Right lobe of liver (tissue), 6 donors: ENCODE measurements around the gene EXOSC1. TPM values are rescaled to one million over a fixed set of nuclear protein-coding genes. Genes with fewer than 3 reads are reported as not detected.
"Not testable (repeated sequence)": the region's sequence is repeated elsewhere in the genome, so short reads cannot be mapped to it uniquely, and the experiment has no call there.

Source experiments
- ATAC-seq, 4 donors: fragments of 200-7000 bp; cut with Tn5 transposase; one replicate each; pipeline ENCODE4 v1.9.1; 2020; ENCODE audit warnings: mild to moderate bottlenecking in 4 of 4, moderate library complexity in 4 of 4
- DNase-seq, 3 donors: peaks; one replicate each; pipeline ENCODE4 v3.0.0-alpha.2; 2020
- H3K27ac ChIP-seq, 3 donors: fragments of 200-600 bp; one replicate each; pipeline ENCODE4 v1.8.0; 2022
- H3K27me3 ChIP-seq, 2 donors: fragments of 200-600 bp; one replicate each; pipeline ENCODE4 v1.8.0; 2022
- H3K36me3 ChIP-seq, 4 donors: fragments of 200-600 bp; sonication (generic) in 1 of 4; one replicate each; pipeline versions ENCODE4 v1.5.1 to v1.8.0; 2017 to 2022; ENCODE audit warnings: control low read depth in 1 of 4
- H3K4me1 ChIP-seq, 4 donors: fragments of 200-600 bp; sonication (generic) in 1 of 4; one replicate each; pipeline versions ENCODE4 v1.5.1 to v1.8.0; 2017 to 2022; ENCODE audit warnings: control low read depth in 1 of 4
- H3K4me3 ChIP-seq, 3 donors: fragments of 200-600 bp; one replicate each; pipeline ENCODE4 v1.8.0; 2022
- H3K9me3 ChIP-seq, 4 donors: fragments of 200-600 bp; sonication (generic) in 1 of 4; one replicate each; pipeline versions ENCODE4 v1.5.1 to v1.8.0; 2017 to 2022; ENCODE audit warnings: control low read depth in 1 of 4
- CTCF ChIP-seq, 4 donors: fragments of 200-600 bp in 3 of 4; fragments of 450-650 bp in 1 of 4; IDR thresholded peaks; one replicate each; pipeline versions ENCODE4 v1.5.1 to v1.8.0; 2016 to 2022; ENCODE audit warnings: antibody characterized with exemption in 4 of 4, mild to moderate bottlenecking in 2 of 4
- POLR2A ChIP-seq: fragments of 450-650 bp; IDR thresholded peaks from one replicate; pipeline ENCODE4 v1.6.1; 2017; ENCODE audit warnings: antibody characterized with exemption, mild to moderate bottlenecking
- WGBS: methylation state at CpG from one replicate; pipeline ENCODE4 v1.1.6; 2018; ENCODE audit warnings: low coverage, low lambda C conversion rate; ENCODE audit not compliant: insufficient coverage; ENCODE audit errors: missing lambda C conversion rate; 5-methylcytosine and 5-hydroxymethylcytosine counted together
- intact Hi-C, 2 donors: fragments of 100-400 bp; cut with DNase I; formaldehyde crosslinking; loops; one replicate each; pipeline versions ENCODE4 v1.11.2 to v1.14.1; 2022
- total RNA-seq, 6 experiments: library from RNA; depleted of rRNA in 2 of 6; stranded (reverse); fragments of >200 nt in 2 of 6; fragmentation: NEBNext Ultra II Directional in 3 of 6; extraction: Animal tissue kit (Norgen Biotek cat#: 25700) in 3 of 6; gene quantifications; one replicate each; pipeline versions ENCODE4 v1.1.0 to v1.2.4, GENCODE V29; 2016 to 2023
- donor health status: DM: no; HTN: yes; CAD: no.
- donor health status: DM: no; HTN: no; CAD: no.
- donor health status: DM: no; HTN: no; CAD: no.
- donor health status: DM: no; HTN: yes; CAD: no.
- donor health status: DM: no; HTN: yes; CAD: no.

The EXOSC1 gene
- total RNA-seq, 6 experiments from 2014 or later = 9.2 to 19.1 (median 11.8) TPM

- no peaks in the 10 kb centered on the region for H3K9me3 ChIP-seq
- peak; percentile 65 to 72 (median 67) for DNase-seq
- ATAC-seq = peak; percentile 3 to 51 (median 24)
- peaks cover 0 to 28% (median 8%) of the 10 kb centered on the region in 4 donors for H3K36me3 ChIP-seq
- intact Hi-C loops = no loop called here
- peak overlapping the region; percentile 90 to 97 (median 94) for H3K4me3 ChIP-seq
- H3K27ac ChIP-seq = peak overlapping the region in 2 of 3 donors; percentile 91 to 96
- H3K27me3 ChIP-seq = no peaks in the 10 kb centered on the region
- peaks cover 0 to 32% (median 11%) of the 10 kb centered on the region in 4 donors for H3K4me1 ChIP-seq
- 21% methylated on average over 6 of the region's 9 CpGs for WGBS
- no peak for TF ChIP-seq CTCF (IDR thresholded peaks at IDR 0.05)
- peak; percentile 17 for TF ChIP-seq POLR2A
Observed at GRCh38 chr10:97427571-97428179, 18.1 kb downstream of the EXOSC1 start.

GRCh38 chr10:97426776-97427570 is 18.8 kb downstream of the EXOSC1 start:
- TF ChIP-seq CTCF (IDR thresholded peaks at IDR 0.05) (no peak), POLR2A (no peak)
- H3K9me3 ChIP-seq = no peaks in the 10 kb centered on the region
- intact Hi-C loops = no loop called here
- peaks cover 0 to 26% (median 8%) of the 10 kb centered on the region in 4 donors for H3K36me3 ChIP-seq
- DNase-seq (no peak), ATAC-seq (no peak)
- WGBS = 21% methylated on average over 21 of the region's 34 CpGs
- peaks cover 0 to 32% (median 11%) of the 10 kb centered on the region in 4 donors for H3K4me1 ChIP-seq
- peak overlapping the region; percentile 76 to 96 (median 91) for H3K27ac ChIP-seq
- H3K27me3 ChIP-seq = no peaks in the 10 kb centered on the region
- peak overlapping the region; percentile 90 to 97 (median 94) for H3K4me3 ChIP-seq

- DNase-seq = peak; percentile 96 to 97 (median 97)
- peak within 1 kb of the TSS; percentile 76 to 96 (median 91) for H3K27ac ChIP-seq
- peak; percentile 47 to 67 (median 53) for TF ChIP-seq CTCF (IDR thresholded peaks at IDR 0.05)
- TF ChIP-seq POLR2A = peak; percentile 92
- no peaks in the 10 kb centered on the region for H3K27me3 ChIP-seq
- ATAC-seq = peak; percentile 86 to 98 (median 93)
- H3K4me1 ChIP-seq = peaks cover 0 to 32% (median 11%) of the 10 kb centered on the region in 4 donors
- intact Hi-C loops = no loop called here
- H3K9me3 ChIP-seq = no peaks in the 10 kb centered on the region
- H3K36me3 ChIP-seq = peaks cover 0 to 18% (median 4%) of the 10 kb centered on the region in 4 donors
- H3K4me3 ChIP-seq = peak within 1 kb of the TSS; percentile 90 to 97 (median 94)
- WGBS = 0% methylated on average over 21 of the region's 90 CpGs
Observed at GRCh38 chr10:97425964-97426775, 19.6 kb downstream of the EXOSC1 start, which contains the start of gene PGAM1. TSS of gene PGAM1 (plus strand) at chr10:97426191. CDS start at chr10:97426308, 117 bp downstream.

- H3K36me3 ChIP-seq = not testable (repeated sequence)
Observed at GRCh38 chr10:97423757-97424098, 22.1 kb downstream of the EXOSC1 start.

More at GRCh38 chr10:97423757-97424098, 22.1 kb downstream of the EXOSC1 start:
- H3K27me3 ChIP-seq, intact Hi-C loops, DNase-seq, H3K9me3 ChIP-seq, ATAC-seq, H3K27ac ChIP-seq, H3K4me3 ChIP-seq: not testable (repeated sequence)
- 74% methylated on average over 7 of the region's 8 CpGs for WGBS
- peaks cover 0 to 23% (median 8%) of the 10 kb centered on the region in 4 donors for H3K4me1 ChIP-seq
